Loucy (cell line): Measurements from ENCODE around the gene ATP1B2.

ENCODE experiments used
- H2AFZ ChIP-seq: fragments of 200-600 bp; sonication (generic); 2 replicates; pipeline ENCODE4 v1.6.0; 2016; ENCODE audit warnings: antibody characterized with exemption, mild to moderate bottlenecking, low read length, moderate library complexity
- H3F3A ChIP-seq: fragments of 200-600 bp; 2 replicates; pipeline ENCODE4 v1.6.0; 2016; ENCODE audit warnings: antibody characterized with exemption, low read depth, mild to moderate bottlenecking
- H3K27me3 ChIP-seq: fragments of 200-600 bp; sonication (generic); 2 replicates; pipeline ENCODE4 v1.6.1; 2014; ENCODE audit warnings: low read length, mild to moderate bottlenecking; ENCODE audit not compliant: insufficient read depth, poor library complexity, severe bottlenecking
- H3K36me3 ChIP-seq: fragments of 200-600 bp; sonication (generic); 2 replicates; pipeline ENCODE4 v1.6.1; 2016; ENCODE audit warnings: low read length; ENCODE audit not compliant: insufficient read depth
- H3K4me1 ChIP-seq: fragments of 200-600 bp; sonication (generic); 2 replicates; pipeline ENCODE4 v1.5.1; 2014; ENCODE audit warnings: low read length, mild to moderate bottlenecking; ENCODE audit not compliant: insufficient read depth, poor library complexity, severe bottlenecking
- H3K4me2 ChIP-seq: fragments of 200-600 bp; sonication (generic); 2 replicates; pipeline ENCODE4 v1.6.0; 2014; ENCODE audit warnings: antibody characterized with exemption, low read length, low read depth, mild to moderate bottlenecking; ENCODE audit not compliant: poor library complexity, severe bottlenecking
- H3K4me3 ChIP-seq: fragments of 200-600 bp; sonication (generic); 2 replicates; pipeline ENCODE4 v1.5.1; 2014; ENCODE audit warnings: low read length, mild to moderate bottlenecking, mixed read lengths; ENCODE audit not compliant: poor library complexity, severe bottlenecking
- H3K79me2 ChIP-seq: fragments of 200-600 bp; sonication (generic); 2 replicates; pipeline ENCODE4 v1.6.1; 2014; ENCODE audit warnings: low read length; ENCODE audit not compliant: insufficient read depth
- H3K9ac ChIP-seq: fragments of 200-600 bp; sonication (generic); 2 replicates; pipeline ENCODE4 v1.6.0; 2014; ENCODE audit warnings: mild to moderate bottlenecking, low read depth, low read length, moderate library complexity; ENCODE audit not compliant: poor library complexity, severe bottlenecking
- H3K9me2 ChIP-seq: fragments of 200-600 bp; sonication (generic); replicated peaks from 2 replicates; pipeline ENCODE4 v1.6.1; 2016; ENCODE audit warnings: low read depth, low read length, mixed read lengths
- H3K9me3 ChIP-seq: fragments of 200-600 bp; sonication (generic); 2 replicates; pipeline ENCODE4 v1.6.1; 2014; ENCODE audit warnings: mild to moderate bottlenecking, antibody characterized with exemption, low read length, low read depth; ENCODE audit not compliant: insufficient read depth
- H4K20me1 ChIP-seq: fragments of 200-600 bp; sonication (generic); 2 replicates; pipeline ENCODE4 v1.6.0; 2014; ENCODE audit warnings: antibody characterized with exemption, low read length, mild to moderate bottlenecking; ENCODE audit not compliant: insufficient read depth, poor library complexity, severe bottlenecking
- EZH2phosphoT487 ChIP-seq: fragments of 200-600 bp; IDR thresholded peaks from 2 replicates; pipeline ENCODE4 v1.6.1; 2018; ENCODE audit warnings: antibody characterized with exemption, mild to moderate bottlenecking, moderate library complexity, borderline replicate concordance
- TF ChIP-seq, protein P1 (sequence below): fragments of 200-600 bp; sonication (generic); conservative IDR thresholded peaks from 2 replicates; pipeline ENCODE4 v1.5.1; 2014; ENCODE audit warnings: mild to moderate bottlenecking, antibody characterized with exemption, low read length

ATP1B2 gene

DNA sequence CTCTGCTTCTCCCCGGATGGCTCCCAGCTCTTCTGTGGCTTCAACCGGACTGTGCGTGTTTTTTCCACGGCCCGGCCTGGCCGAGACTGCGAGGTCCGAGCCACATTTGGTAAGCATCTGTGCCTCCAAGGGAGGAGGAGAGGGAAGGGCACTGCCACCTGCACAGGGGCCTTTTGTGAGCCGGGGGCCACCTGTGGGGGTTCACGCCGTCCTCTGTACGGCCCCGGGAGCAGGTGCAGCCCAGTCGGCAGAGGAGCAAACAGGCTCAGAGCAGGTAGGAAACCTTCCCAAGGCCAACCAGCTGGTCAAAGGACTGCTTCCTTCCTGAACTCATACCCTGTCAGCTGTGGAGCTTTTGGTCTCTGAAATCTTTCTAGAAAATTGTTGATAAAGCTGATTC lies 51.0 kb downstream of the ATP1B2 start:
- Histone ChIP-seq H3K27me3 (no peaks in the 10 kb centered on the region), H3K9ac (no peak overlapping the region), H2AFZ (no peak overlapping the region), H3K4me3 (no peak overlapping the region), H3K4me1 (no peaks in the 10 kb centered on the region), H3K36me3 (no peaks in the 10 kb centered on the region; the same call in 1 of the 2 replicates), H4K20me1 (no peaks in the 10 kb centered on the region), H3K79me2 (no peaks in the 10 kb centered on the region), H3K9me2 (no peaks in the 10 kb centered on the region), H3K4me2 (no peak overlapping the region), H3K9me3 (no peaks in the 10 kb centered on the region), H3F3A (no peaks in the 10 kb centered on the region)
- no peak for TF ChIP-seq EZH2phosphoT487
- TF ChIP-seq, protein P1, sequence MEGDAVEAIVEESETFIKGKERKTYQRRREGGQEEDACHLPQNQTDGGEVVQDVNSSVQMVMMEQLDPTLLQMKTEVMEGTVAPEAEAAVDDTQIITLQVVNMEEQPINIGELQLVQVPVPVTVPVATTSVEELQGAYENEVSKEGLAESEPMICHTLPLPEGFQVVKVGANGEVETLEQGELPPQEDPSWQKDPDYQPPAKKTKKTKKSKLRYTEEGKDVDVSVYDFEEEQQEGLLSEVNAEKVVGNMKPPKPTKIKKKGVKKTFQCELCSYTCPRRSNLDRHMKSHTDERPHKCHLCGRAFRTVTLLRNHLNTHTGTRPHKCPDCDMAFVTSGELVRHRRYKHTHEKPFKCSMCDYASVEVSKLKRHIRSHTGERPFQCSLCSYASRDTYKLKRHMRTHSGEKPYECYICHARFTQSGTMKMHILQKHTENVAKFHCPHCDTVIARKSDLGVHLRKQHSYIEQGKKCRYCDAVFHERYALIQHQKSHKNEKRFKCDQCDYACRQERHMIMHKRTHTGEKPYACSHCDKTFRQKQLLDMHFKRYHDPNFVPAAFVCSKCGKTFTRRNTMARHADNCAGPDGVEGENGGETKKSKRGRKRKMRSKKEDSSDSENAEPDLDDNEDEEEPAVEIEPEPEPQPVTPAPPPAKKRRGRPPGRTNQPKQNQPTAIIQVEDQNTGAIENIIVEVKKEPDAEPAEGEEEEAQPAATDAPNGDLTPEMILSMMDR: no peak

DNA sequence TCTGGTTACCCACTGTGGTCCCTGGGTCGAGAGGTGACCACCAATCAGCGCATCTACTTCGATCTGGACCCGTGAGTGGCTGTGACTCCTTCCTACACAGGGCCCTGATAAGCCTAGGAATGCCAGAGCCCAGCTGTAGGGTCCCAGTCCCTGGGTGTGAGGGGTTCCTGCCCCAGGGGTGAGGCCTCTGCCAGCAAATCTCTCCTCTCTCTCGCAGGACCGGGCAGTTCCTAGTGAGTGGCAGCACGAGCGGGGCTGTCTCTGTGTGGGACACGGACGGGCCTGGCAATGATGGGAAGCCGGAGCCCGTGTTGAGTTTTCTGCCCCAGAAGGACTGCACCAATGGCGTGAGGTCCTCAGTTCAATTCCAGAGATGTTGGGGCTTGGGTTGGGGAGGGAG lies 52.0 kb downstream of the ATP1B2 start:
- Histone ChIP-seq H3K9ac (no peak overlapping the region), H3K4me2 (no peak overlapping the region), H3K9me3 (no peaks in the 10 kb centered on the region), H3K9me2 (no peaks in the 10 kb centered on the region), H3K36me3 (no peaks in the 10 kb centered on the region; the same call in 1 of the 2 replicates), H3F3A (no peaks in the 10 kb centered on the region), H3K79me2 (no peaks in the 10 kb centered on the region), H4K20me1 (no peaks in the 10 kb centered on the region), H3K4me3 (no peak overlapping the region), H3K27me3 (no peaks in the 10 kb centered on the region), H3K4me1 (no peaks in the 10 kb centered on the region), H2AFZ (no peak overlapping the region)
- TF ChIP-seq, protein P1: no peak
- TF ChIP-seq EZH2phosphoT487: no peak

DNA sequence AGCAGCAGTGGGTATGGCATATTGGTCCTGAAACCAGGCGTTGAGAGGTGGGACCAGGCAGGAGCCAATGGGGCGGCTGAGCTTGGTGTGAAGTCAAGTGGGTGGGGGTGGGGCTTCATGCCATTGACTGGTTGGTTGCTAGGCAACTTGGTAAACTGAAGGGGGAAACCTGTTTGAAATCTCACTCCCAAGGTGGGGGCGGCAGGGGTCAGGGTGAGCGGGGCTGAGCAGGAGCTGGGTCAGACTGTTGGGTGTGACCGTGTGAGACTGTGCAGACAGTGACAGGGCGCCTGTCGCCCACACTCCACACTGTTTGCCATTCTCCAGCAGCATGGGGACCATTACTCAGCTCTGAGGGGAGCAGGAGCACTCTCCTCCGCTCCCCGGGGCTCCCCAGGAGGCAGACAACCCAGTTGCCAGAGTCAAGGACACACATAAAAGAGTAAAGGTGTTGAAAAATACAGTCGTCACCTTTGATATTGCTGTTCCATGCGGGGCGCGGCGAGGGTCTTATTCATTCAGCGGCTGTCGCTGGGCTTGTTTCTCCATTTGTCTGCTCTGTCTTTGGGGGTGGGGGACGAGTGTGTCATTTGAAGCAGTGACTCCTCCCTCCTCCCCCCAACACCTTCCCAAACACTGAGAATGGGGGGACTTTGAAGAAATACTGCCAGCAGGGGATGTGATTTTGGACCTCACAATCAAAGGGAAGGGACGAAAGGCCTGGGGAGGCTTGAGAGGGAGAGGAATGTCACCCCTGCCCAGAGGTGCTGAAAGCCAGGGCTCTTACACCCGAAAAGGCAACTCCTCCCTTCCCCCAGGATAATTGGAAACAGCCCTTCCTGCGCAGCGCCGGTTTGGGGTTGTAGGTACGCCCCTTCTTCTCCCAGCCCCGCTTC lies 53.1 kb downstream of the ATP1B2 start:
- Histone ChIP-seq H3K4me2 (no peak overlapping the region), H3F3A (no peaks in the 10 kb centered on the region), H3K27me3 (no peaks in the 10 kb centered on the region), H3K4me1 (no peaks in the 10 kb centered on the region), H3K79me2 (no peaks in the 10 kb centered on the region), H2AFZ (no peak overlapping the region), H3K9me2 (no peaks in the 10 kb centered on the region), H3K4me3 (no peak overlapping the region), H3K9me3 (no peaks in the 10 kb centered on the region), H3K36me3 (no peaks in the 10 kb centered on the region; the same call in 1 of the 2 replicates), H4K20me1 (no peaks in the 10 kb centered on the region), H3K9ac (no peak overlapping the region)
- TF ChIP-seq, protein P1: no peak
- TF ChIP-seq EZH2phosphoT487: no peak
